Measurements from ENCODE around the gene LAYN. TPM values are rescaled to one million over a fixed set of nuclear protein-coding genes. Genes with fewer than 3 reads are reported as not detected.

Gene LAYN
- total RNA-seq, 1 donor from 2014 or later = 15.0 TPM

DNA sequence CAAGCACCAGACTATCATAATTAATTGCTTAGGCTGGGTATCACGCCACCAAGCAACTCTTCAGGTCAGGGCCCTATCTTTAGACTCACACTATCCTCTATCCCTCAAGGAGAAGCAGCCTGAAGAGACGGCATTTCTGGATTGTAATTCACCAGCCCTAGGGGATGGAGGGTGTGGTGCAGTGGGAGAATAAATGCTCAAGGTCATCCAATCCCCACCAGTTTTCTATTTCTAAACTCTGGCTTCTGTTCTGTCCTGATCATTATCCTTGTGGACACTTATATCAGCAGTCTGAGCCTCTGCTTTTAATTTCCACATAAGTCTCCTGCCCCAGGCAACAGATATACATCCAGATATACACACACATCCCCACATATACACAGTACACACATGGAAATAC lies 48.6 kb downstream of the LAYN start:
- no peaks in the 10 kb centered on the region for H3K36me3 ChIP-seq
- H3K9me3 ChIP-seq = no peaks in the 10 kb centered on the region
- intact Hi-C loops (cut with DNase I) = no loop called here
- ATAC-seq (no peak), DNase-seq (no peak)
- TF ChIP-seq, protein P1, sequence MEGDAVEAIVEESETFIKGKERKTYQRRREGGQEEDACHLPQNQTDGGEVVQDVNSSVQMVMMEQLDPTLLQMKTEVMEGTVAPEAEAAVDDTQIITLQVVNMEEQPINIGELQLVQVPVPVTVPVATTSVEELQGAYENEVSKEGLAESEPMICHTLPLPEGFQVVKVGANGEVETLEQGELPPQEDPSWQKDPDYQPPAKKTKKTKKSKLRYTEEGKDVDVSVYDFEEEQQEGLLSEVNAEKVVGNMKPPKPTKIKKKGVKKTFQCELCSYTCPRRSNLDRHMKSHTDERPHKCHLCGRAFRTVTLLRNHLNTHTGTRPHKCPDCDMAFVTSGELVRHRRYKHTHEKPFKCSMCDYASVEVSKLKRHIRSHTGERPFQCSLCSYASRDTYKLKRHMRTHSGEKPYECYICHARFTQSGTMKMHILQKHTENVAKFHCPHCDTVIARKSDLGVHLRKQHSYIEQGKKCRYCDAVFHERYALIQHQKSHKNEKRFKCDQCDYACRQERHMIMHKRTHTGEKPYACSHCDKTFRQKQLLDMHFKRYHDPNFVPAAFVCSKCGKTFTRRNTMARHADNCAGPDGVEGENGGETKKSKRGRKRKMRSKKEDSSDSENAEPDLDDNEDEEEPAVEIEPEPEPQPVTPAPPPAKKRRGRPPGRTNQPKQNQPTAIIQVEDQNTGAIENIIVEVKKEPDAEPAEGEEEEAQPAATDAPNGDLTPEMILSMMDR (IDR thresholded peaks at IDR 0.05) = no peak
- no peak overlapping the region for H3K4me3 ChIP-seq
- H3K4me1 ChIP-seq = no peaks in the 10 kb centered on the region
- H3K27ac ChIP-seq = no peak overlapping the region
- no peaks in the 10 kb centered on the region for H3K27me3 ChIP-seq (ENCODE audit: low read depth)

DNA sequence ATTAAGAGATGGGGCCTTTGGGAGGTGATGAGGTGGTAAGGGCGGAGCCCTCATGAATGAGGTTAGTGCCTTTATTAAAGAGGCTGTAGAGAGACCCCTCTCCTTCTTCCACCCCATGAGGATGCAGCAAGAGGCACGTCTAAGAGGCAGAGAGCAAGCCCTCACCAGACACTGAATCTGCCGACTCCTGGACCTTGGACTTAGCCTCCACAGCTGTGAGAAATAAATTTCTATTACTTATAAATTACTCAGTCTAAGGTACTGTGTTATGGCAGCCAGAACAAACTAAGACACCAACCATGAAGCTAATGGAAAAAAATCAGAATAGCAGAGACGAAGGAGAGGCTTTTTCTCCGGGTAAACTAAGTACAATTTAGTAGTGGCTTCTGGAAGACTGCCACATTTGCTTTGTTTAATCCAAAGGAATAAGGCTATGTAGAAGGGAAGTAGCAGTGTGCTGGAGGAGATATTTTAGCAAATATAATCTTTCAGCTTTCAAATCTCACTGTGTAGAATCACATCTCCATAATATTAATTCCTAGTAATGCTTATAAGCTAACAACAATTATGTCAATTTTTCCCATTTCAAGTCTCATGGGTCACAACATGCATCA lies 49.5 kb downstream of the LAYN start:
- no peaks in the 10 kb centered on the region for H3K36me3 ChIP-seq
- H3K9me3 ChIP-seq = no peaks in the 10 kb centered on the region
- ATAC-seq = no peak

DNA sequence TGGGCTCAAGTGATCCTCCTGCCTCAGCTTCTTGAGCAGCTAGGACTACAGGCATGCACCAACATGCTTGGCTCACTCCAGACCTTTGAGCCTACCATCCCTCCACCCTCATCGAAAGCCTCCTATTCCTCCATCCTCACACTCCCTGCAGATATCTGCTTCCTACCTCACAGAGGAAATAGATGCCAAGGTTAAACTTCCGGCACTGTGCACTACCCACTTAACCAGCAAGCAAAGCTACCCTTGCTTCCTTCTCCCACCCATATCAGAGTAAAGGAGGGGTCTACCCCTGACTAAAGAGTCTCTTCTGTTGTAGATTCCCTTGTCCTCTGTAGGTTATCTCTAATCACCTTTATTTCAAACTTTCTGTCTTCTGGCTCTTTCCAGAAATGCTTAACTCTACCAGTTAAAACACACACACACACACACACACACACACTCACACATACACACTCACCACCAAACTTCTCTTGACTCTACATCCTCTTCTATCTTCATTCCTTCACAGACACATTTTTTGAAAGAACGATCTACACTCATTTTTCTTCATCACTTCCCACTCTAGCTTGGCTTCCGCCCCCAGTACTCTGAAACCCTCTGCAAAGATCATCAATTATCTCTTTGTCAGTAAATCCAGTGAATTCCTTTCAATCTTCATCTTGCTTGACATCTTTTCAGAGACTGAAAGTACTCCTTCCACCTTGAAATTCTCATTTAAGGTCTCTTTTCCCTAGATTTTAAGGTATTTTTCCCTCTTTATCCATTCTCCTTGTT lies 50.9 kb downstream of the LAYN start:
- no peak for ATAC-seq

More for the DNA sequence above, 49.5 kb downstream of the LAYN start:
- DNase-seq = no peak
- H3K27ac ChIP-seq = no peak overlapping the region
- no peaks in the 10 kb centered on the region for H3K27me3 ChIP-seq (ENCODE audit: low read depth)
- H3K4me1 ChIP-seq = no peaks in the 10 kb centered on the region
- no peak overlapping the region for H3K4me3 ChIP-seq
- TF ChIP-seq, protein P1 (IDR thresholded peaks at IDR 0.05) = no peak
- intact Hi-C loops (cut with DNase I) = no loop called here

DNA sequence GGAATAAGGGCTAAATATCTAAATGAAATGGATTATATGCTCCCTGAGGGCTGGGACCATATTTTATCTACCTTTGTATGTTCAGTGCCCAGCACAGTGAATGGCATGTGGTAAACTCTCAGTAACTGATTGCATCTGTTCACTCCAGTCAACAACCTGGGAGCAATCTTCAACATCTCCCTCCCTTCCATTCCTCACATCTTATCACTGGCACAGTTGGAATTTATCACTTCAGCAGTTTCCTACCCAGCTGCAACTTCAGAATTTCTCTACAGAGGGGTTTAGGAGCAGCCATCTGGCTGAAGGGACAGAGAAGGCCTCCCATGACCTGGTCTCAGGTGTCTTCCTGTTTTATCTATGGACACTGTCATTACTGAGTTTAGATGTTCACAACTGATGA lies 52.0 kb downstream of the LAYN start:
- Histone ChIP-seq H3K4me3 (no peak overlapping the region), H3K36me3 (no peaks in the 10 kb centered on the region), H3K4me1 (no peaks in the 10 kb centered on the region), H3K27me3 (ENCODE audit: low read depth) (no peaks in the 10 kb centered on the region), H3K27ac (no peak overlapping the region), H3K9me3 (no peaks in the 10 kb centered on the region)
- intact Hi-C loops (cut with DNase I) = no loop called here
- TF ChIP-seq, protein P1 (IDR thresholded peaks at IDR 0.05) = no peak
- DNase-seq (no peak), ATAC-seq (no peak)

More for the DNA sequence above, 50.9 kb downstream of the LAYN start:
- Histone ChIP-seq H3K36me3 (no peaks in the 10 kb centered on the region), H3K4me1 (no peaks in the 10 kb centered on the region), H3K9me3 (no peaks in the 10 kb centered on the region), H3K27ac (no peak overlapping the region), H3K27me3 (ENCODE audit: low read depth) (no peaks in the 10 kb centered on the region), H3K4me3 (no peak overlapping the region)
- intact Hi-C loops (cut with DNase I) = no loop called here
- no peak for DNase-seq
- TF ChIP-seq, protein P1 (IDR thresholded peaks at IDR 0.05) = no peak

DNA sequence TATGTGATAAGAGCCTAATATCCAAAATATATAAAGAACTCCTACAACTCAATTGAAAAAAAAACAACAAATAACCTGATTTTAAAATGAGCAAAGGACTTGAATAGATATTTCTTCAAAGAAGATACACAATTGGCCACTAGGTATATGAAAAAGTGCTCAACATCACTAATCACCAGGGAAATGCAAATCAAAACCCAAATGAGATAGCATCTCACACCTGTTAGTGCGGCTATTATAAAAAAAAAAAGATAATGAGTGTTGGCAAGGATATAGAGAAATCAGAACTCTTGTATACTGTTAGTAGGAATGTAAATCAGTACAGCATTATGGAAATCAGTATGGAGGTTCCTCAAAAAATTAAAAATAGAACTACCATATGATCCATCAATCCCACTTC lies 55.8 kb downstream of the LAYN start:
- H3K4me1 ChIP-seq = peaks cover under 1% of the 10 kb centered on the region
- TF ChIP-seq, protein P1 (IDR thresholded peaks at IDR 0.05) = no peak
- ATAC-seq = no peak

More for the DNA sequence above, 55.8 kb downstream of the LAYN start:
- no peaks in the 10 kb centered on the region for H3K36me3 ChIP-seq
- no peak overlapping the region for H3K27ac ChIP-seq
- no peak overlapping the region for H3K4me3 ChIP-seq
- no peak for DNase-seq
- no peaks in the 10 kb centered on the region for H3K9me3 ChIP-seq
- H3K27me3 ChIP-seq (ENCODE audit: low read depth) = no peaks in the 10 kb centered on the region
- intact Hi-C loops (cut with DNase I) = no loop called here

All from lower lobe of right lung (tissue), 2 donors.